Measurements from ENCODE around the gene HBG2.

DNA sequence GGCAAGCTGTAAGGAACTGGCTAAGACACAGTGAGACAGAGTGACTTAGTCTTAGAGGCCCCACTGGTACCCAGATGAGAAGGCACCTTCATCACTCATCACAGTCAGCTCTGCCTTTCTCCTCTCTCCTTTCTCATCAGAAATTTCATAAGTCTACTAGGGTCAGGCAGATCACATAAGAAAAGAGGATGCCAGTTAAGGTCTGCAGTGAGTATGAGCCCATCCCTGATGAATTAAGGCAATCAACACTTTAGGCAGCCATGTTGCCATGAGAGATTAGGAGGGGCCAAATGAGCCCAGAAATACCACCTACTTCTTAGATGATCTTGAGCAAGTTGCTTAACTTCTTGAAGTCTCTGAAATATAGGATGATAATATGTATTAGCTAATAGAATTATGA lies 27.0 kb upstream of the HBG2 start:
- TF ChIP-seq, protein P1, sequence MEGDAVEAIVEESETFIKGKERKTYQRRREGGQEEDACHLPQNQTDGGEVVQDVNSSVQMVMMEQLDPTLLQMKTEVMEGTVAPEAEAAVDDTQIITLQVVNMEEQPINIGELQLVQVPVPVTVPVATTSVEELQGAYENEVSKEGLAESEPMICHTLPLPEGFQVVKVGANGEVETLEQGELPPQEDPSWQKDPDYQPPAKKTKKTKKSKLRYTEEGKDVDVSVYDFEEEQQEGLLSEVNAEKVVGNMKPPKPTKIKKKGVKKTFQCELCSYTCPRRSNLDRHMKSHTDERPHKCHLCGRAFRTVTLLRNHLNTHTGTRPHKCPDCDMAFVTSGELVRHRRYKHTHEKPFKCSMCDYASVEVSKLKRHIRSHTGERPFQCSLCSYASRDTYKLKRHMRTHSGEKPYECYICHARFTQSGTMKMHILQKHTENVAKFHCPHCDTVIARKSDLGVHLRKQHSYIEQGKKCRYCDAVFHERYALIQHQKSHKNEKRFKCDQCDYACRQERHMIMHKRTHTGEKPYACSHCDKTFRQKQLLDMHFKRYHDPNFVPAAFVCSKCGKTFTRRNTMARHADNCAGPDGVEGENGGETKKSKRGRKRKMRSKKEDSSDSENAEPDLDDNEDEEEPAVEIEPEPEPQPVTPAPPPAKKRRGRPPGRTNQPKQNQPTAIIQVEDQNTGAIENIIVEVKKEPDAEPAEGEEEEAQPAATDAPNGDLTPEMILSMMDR (conservative IDR thresholded peaks at IDR 0.05 in 1 of 2, IDR thresholded peaks at IDR 0.05 in 1 of 2; ENCODE audit: low read depth in 1 of 2, low read length in 2 of 2): no peak
- no peak for TF ChIP-seq EZH2 (IDR thresholded peaks at IDR 0.05; ENCODE audit: low read length, missing control alignments)
